Panc1 (cell line): Measurements from ENCODE around the gene ARHGAP23.

Experiments
- POLR2AphosphoS5 ChIP-seq: IDR thresholded peaks from 2 replicates; pipeline ENCODE4 v1.6.1; 2012; ENCODE audit warnings: mild to moderate bottlenecking, low read depth, low read length, moderate library complexity
- SIN3A ChIP-seq: IDR thresholded peaks from 2 replicates; pipeline ENCODE4 v1.6.1; 2012; ENCODE audit warnings: low read depth, mild to moderate bottlenecking, low read length, moderate library complexity, borderline replicate concordance; ENCODE audit not compliant: insufficient read depth
- TCF7L2 ChIP-seq: IDR thresholded peaks from 2 replicates; pipeline ENCODE4 v1.6.1; 2011; ENCODE audit warnings: mild to moderate bottlenecking, low read depth, low read length, inconsistent platforms
- TF ChIP-seq, protein P1 (sequence below): fragments of 450-650 bp; IDR thresholded peaks from 2 replicates; pipeline ENCODE4 v1.5.1; 2017; ENCODE audit warnings: mild to moderate bottlenecking
- TF ChIP-seq, protein P2 (sequence below), 2 experiments: IDR thresholded peaks; 2 replicates each; pipeline ENCODE4 v1.6.1; 2011 to 2012; ENCODE audit warnings: low read depth in 2 of 2, control low read depth in 1 of 2, low read length in 1 of 2, mild to moderate bottlenecking in 1 of 2, moderate library complexity in 1 of 2; ENCODE audit not compliant: insufficient read depth in 1 of 2

GRCh38 chr17:38453951-38454421, 25.7 kb downstream of the ARHGAP23 start:
- TF ChIP-seq, protein P1, sequence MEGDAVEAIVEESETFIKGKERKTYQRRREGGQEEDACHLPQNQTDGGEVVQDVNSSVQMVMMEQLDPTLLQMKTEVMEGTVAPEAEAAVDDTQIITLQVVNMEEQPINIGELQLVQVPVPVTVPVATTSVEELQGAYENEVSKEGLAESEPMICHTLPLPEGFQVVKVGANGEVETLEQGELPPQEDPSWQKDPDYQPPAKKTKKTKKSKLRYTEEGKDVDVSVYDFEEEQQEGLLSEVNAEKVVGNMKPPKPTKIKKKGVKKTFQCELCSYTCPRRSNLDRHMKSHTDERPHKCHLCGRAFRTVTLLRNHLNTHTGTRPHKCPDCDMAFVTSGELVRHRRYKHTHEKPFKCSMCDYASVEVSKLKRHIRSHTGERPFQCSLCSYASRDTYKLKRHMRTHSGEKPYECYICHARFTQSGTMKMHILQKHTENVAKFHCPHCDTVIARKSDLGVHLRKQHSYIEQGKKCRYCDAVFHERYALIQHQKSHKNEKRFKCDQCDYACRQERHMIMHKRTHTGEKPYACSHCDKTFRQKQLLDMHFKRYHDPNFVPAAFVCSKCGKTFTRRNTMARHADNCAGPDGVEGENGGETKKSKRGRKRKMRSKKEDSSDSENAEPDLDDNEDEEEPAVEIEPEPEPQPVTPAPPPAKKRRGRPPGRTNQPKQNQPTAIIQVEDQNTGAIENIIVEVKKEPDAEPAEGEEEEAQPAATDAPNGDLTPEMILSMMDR: no peak
- TF ChIP-seq POLR2AphosphoS5: no peak
- no peak for TF ChIP-seq SIN3A
- TF ChIP-seq TCF7L2: no peak
- TF ChIP-seq, protein P2, sequence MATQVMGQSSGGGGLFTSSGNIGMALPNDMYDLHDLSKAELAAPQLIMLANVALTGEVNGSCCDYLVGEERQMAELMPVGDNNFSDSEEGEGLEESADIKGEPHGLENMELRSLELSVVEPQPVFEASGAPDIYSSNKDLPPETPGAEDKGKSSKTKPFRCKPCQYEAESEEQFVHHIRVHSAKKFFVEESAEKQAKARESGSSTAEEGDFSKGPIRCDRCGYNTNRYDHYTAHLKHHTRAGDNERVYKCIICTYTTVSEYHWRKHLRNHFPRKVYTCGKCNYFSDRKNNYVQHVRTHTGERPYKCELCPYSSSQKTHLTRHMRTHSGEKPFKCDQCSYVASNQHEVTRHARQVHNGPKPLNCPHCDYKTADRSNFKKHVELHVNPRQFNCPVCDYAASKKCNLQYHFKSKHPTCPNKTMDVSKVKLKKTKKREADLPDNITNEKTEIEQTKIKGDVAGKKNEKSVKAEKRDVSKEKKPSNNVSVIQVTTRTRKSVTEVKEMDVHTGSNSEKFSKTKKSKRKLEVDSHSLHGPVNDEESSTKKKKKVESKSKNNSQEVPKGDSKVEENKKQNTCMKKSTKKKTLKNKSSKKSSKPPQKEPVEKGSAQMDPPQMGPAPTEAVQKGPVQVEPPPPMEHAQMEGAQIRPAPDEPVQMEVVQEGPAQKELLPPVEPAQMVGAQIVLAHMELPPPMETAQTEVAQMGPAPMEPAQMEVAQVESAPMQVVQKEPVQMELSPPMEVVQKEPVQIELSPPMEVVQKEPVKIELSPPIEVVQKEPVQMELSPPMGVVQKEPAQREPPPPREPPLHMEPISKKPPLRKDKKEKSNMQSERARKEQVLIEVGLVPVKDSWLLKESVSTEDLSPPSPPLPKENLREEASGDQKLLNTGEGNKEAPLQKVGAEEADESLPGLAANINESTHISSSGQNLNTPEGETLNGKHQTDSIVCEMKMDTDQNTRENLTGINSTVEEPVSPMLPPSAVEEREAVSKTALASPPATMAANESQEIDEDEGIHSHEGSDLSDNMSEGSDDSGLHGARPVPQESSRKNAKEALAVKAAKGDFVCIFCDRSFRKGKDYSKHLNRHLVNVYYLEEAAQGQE (IDR thresholded peaks at IDR 0.05; ENCODE audit: insufficient read depth in 1 of 2, low read depth in 2 of 2, low read length in 1 of 2): no peak
